T-cell (primary cell): ENCODE data around the gene GALE. TPM values are rescaled to one million over a fixed set of nuclear protein-coding genes. Genes with fewer than 3 reads are reported as not detected.

Source experiments
- ATAC-seq, 4 experiments: fragments of 200-7000 bp in 3 of 4; fragments of 150-1000 bp in 1 of 4; cut with Tn5 transposase; replicated peaks in 1 of 4; 1 replicate in 3 of 4; 2 replicates in 1 of 4; pipeline ENCODE4 v1.10.0; 2021; ENCODE audit warnings: moderate library complexity in 3 of 4, mild to moderate bottlenecking in 2 of 4, moderate number of reproducible peaks in 1 of 4
- CTCF ChIA-PET, 2 donors: fragments of 300-600 bp; sonication (Branson Sonifier 250); formaldehyde crosslinking; loops; one replicate each; lab custom pipeline; 2022; ENCODE audit warnings: antibody characterized with exemption in 2 of 2; lab: Charles Lee
- POLR2A ChIA-PET, 2 donors: fragments of 300-600 bp; sonication (Branson Sonifier 250); formaldehyde crosslinking; loops; one replicate each; lab custom pipeline; 2022; ENCODE audit warnings: antibody characterized with exemption in 2 of 2; lab: Charles Lee
- DNase-seq, 35 experiments: peaks; one replicate each; pipeline versions ENCODE4 v3.0.0 to v3.0.0-alpha.2; 2013 to 2023
- H3K27ac ChIP-seq: one replicate; pipeline ENCODE4 v1.5.1; 2013; ENCODE audit warnings: low read length
- H3K27me3 ChIP-seq, 2 experiments: replicated peaks in 1 of 2; 1 replicate in 1 of 2; 2 replicates in 1 of 2; pipeline versions ENCODE4 v1.6.1 to v1.7.0; 2013; ENCODE audit warnings: low read length in 1 of 2, mixed read lengths in 1 of 2; ENCODE audit not compliant: control insufficient read depth in 2 of 2, insufficient read depth in 2 of 2; ENCODE audit errors: extremely low read depth in 1 of 2
- H3K36me3 ChIP-seq, 2 donors: 1 replicate in 1 of 2; 2 replicates in 1 of 2; pipeline versions ENCODE4 v1.6.1 to v1.7.0; 2013; ENCODE audit warnings: low read length in 1 of 2; ENCODE audit not compliant: control insufficient read depth in 2 of 2, insufficient read depth in 1 of 2; ENCODE audit errors: extremely low read depth in 1 of 2
- H3K4me1 ChIP-seq, 2 experiments: 1 replicate in 1 of 2; 2 replicates in 1 of 2; pipeline versions ENCODE4 v1.6.1 to v1.7.0; 2013; ENCODE audit warnings: low read length in 2 of 2, mixed read lengths in 1 of 2; ENCODE audit not compliant: insufficient read depth in 2 of 2, control insufficient read depth in 1 of 2; ENCODE audit errors: extremely low read depth in 1 of 2
- H3K4me3 ChIP-seq, 2 donors: 1 replicate in 1 of 2; 2 replicates in 1 of 2; pipeline versions ENCODE4 v1.5.1 to v1.7.0; 2013; ENCODE audit warnings: mild to moderate bottlenecking in 2 of 2, low read length in 1 of 2, moderate library complexity in 1 of 2; ENCODE audit not compliant: control insufficient read depth in 1 of 2; ENCODE audit errors: extremely low read depth in 1 of 2
- H3K9me3 ChIP-seq: 2 replicates; pipeline ENCODE4 v1.7.0; 2013
- H3K27ac Mint-ChIP-seq, 2 donors: one replicate each; pipeline ENCODE4 v1.8.0; 2020 to 2021; ENCODE audit warnings: mild to moderate bottlenecking in 2 of 2, mixed read lengths in 2 of 2
- H3K27me3 Mint-ChIP-seq, 2 donors: one replicate each; pipeline ENCODE4 v1.8.0; 2021 to 2022; ENCODE audit warnings: mixed read lengths in 2 of 2
- H3K36me3 Mint-ChIP-seq: one replicate; pipeline ENCODE4 v1.8.0; 2021; ENCODE audit warnings: mixed read lengths
- H3K4me1 Mint-ChIP-seq, 3 donors: one replicate each; pipeline ENCODE4 v1.8.0; 2020 to 2022; ENCODE audit warnings: mixed read lengths in 3 of 3, mild to moderate bottlenecking in 1 of 3
- H3K4me3 Mint-ChIP-seq, 3 donors: one replicate each; pipeline ENCODE4 v1.8.0; 2020 to 2022; ENCODE audit warnings: mild to moderate bottlenecking in 3 of 3, mixed read lengths in 3 of 3, moderate library complexity in 3 of 3
- H3K9me3 Mint-ChIP-seq, 3 donors: one replicate each; pipeline ENCODE4 v1.8.0; 2020 to 2022; ENCODE audit warnings: mixed read lengths in 3 of 3
- WGBS: methylation state at CpG from one replicate; pipeline ENCODE4 v1.1.5; 2013; ENCODE audit warnings: missing lambda C conversion rate; ENCODE audit not compliant: insufficient coverage; 5-methylcytosine and 5-hydroxymethylcytosine counted together
- total RNA-seq, 35 experiments: library from RNA in 6 of 35; stranded (reverse) in 6 of 35; fragments of 120-200 nt in 1 of 35; gene quantifications; one replicate each; pipeline versions ENCODE4 v1.2.1 to v1.2.4 and lab custom pipeline; 2013 to 2026

Gene GALE
- total RNA-seq, 5 donors from 2014 or later (not counting 1 experiment from before 2014, with no cell fraction given), result 7.5 to 16.5 (median 12.6) TPM

GRCh38 chr1:23757812-23758211, 42.7 kb downstream of the GALE start:
- no peak overlapping the region for H3K27ac ChIP-seq
- H3K4me1 Mint-ChIP-seq, result peaks cover 2 to 5% (median 2%) of the 10 kb centered on the region in 3 donors
- no peak overlapping the region for H3K4me3 Mint-ChIP-seq
- H3K9me3 Mint-ChIP-seq, result no peaks in the 10 kb centered on the region
- H3K9me3 ChIP-seq, result no peaks in the 10 kb centered on the region
- H3K36me3 Mint-ChIP-seq, result peaks cover 36% of the 10 kb centered on the region
- ATAC-seq (no peak), DNase-seq (no peak)
- no peak overlapping the region for H3K27ac Mint-ChIP-seq
- no peaks in the 10 kb centered on the region for H3K27me3 Mint-ChIP-seq
- ChIA-PET CTCF (interaction anchor here in 1 of 2 donors (0.6 to 0.7 kb wide), 3 partner anchors 29 to 720 kb away, joined by 3 to 10 read pairs (median 5); no protein-coding TSS in a partner anchor), POLR2A (interaction anchor here (0.6 to 0.9 kb wide), 4 partner anchors 14 to 261 kb away, joined by 4 to 10 read pairs (median 7); no protein-coding TSS in a partner anchor)
- H3K27me3 ChIP-seq, result no peaks in the 10 kb centered on the region
- H3K4me3 ChIP-seq, result no peak overlapping the region
- H3K36me3 ChIP-seq, result peaks cover 18 to 88% of the 10 kb centered on the region in 2 donors
- no peaks in the 10 kb centered on the region for H3K4me1 ChIP-seq
- WGBS, result no CpG with 5 or more reads among the region's 1 CpG

- Mint-ChIP-seq H3K27ac (no peak overlapping the region), H3K4me3 (no peak overlapping the region), H3K4me1 (peaks cover 2 to 5% (median 3%) of the 10 kb centered on the region in 3 donors), H3K27me3 (no peaks in the 10 kb centered on the region), H3K36me3 (peaks cover 38% of the 10 kb centered on the region), H3K9me3 (no peaks in the 10 kb centered on the region)
- ChIA-PET CTCF (interaction anchor here in 1 of 2 donors (0.5 kb wide), 1 partner anchor 59 kb away, joined by 5 read pairs; no protein-coding TSS in a partner anchor), POLR2A (interaction anchor here in 1 of 2 donors (0.6 kb wide), 1 partner anchor 11 kb away, joined by 3 read pairs; no protein-coding TSS in a partner anchor)
- 94% methylated on average over 3 of the region's 3 CpGs for WGBS
- Histone ChIP-seq H3K4me3 (no peak overlapping the region), H3K36me3 (peaks cover 24 to 98% of the 10 kb centered on the region in 2 donors), H3K9me3 (no peaks in the 10 kb centered on the region), H3K27me3 (no peaks in the 10 kb centered on the region), H3K4me1 (no peaks in the 10 kb centered on the region), H3K27ac (no peak overlapping the region)
- ATAC-seq (no peak), DNase-seq (no peak)
These were observed 43.9 kb downstream of the GALE start for GRCh38 chr1:23756676-23757075.

- DNase-seq (no peak), ATAC-seq (no peak)
- no peaks in the 10 kb centered on the region for H3K27me3 ChIP-seq
- Mint-ChIP-seq H3K36me3 (peaks cover 45% of the 10 kb centered on the region), H3K4me1 (peaks cover 12 to 21% (median 21%) of the 10 kb centered on the region in 3 donors), H3K27me3 (no peaks in the 10 kb centered on the region), H3K27ac (no peak overlapping the region), H3K4me3 (no peak overlapping the region), H3K9me3 (no peaks in the 10 kb centered on the region)
- CTCF ChIA-PET, result interaction anchor here in 1 of 2 donors (0.6 kb wide), 1 partner anchor 152 kb away, joined by 5 read pairs; no protein-coding TSS in a partner anchor
- no peaks in the 10 kb centered on the region for H3K4me1 ChIP-seq
- WGBS, result 100% methylated on average over 1 of the region's 1 CpG
- H3K36me3 ChIP-seq, result peaks cover 23 to 85% of the 10 kb centered on the region in 2 donors
- no peaks in the 10 kb centered on the region for H3K9me3 ChIP-seq
- H3K4me3 ChIP-seq, result no peak overlapping the region
- POLR2A ChIA-PET, result no interaction called here
- no peak overlapping the region for H3K27ac ChIP-seq
These were observed 47.6 kb downstream of the GALE start for GRCh38 chr1:23752909-23753308.

- 100% methylated on average over 1 of the region's 4 CpGs for WGBS
- no peak overlapping the region for H3K27ac ChIP-seq
- H3K27me3 Mint-ChIP-seq, result no peaks in the 10 kb centered on the region
- POLR2A ChIA-PET, result no interaction called here
- H3K4me1 Mint-ChIP-seq, result peaks cover 23 to 32% (median 32%) of the 10 kb centered on the region in 3 donors
- DNase-seq (no peak), ATAC-seq (no peak)
- no peak overlapping the region for H3K27ac Mint-ChIP-seq
- H3K9me3 Mint-ChIP-seq, result no peaks in the 10 kb centered on the region
- H3K4me1 ChIP-seq, result no peaks in the 10 kb centered on the region
- no peak overlapping the region for H3K4me3 ChIP-seq
- no peaks in the 10 kb centered on the region for H3K9me3 ChIP-seq
- CTCF ChIA-PET, result no interaction called here
- H3K36me3 Mint-ChIP-seq, result peaks cover 42% of the 10 kb centered on the region
- H3K27me3 ChIP-seq, result no peaks in the 10 kb centered on the region
- peaks cover 20 to 79% of the 10 kb centered on the region in 2 donors for H3K36me3 ChIP-seq
- H3K4me3 Mint-ChIP-seq, result no peak overlapping the region
These were observed 48.7 kb downstream of the GALE start for GRCh38 chr1:23751815-23752200.

GRCh38 chr1:23751050-23751814, 49.3 kb downstream of the GALE start:
- Mint-ChIP-seq H3K27ac (no peak overlapping the region), H3K27me3 (no peaks in the 10 kb centered on the region), H3K4me3 (no peak overlapping the region), H3K36me3 (peaks cover 45% of the 10 kb centered on the region), H3K4me1 (peaks cover 24 to 36% (median 35%) of the 10 kb centered on the region in 3 donors), H3K9me3 (no peaks in the 10 kb centered on the region)
- ATAC-seq (peak in 3 of 4 experiments; percentile 49 to 55 (median 53)), DNase-seq (peak in 12 of 35 experiments; percentile 3 to 53 (median 12))
- H3K27ac ChIP-seq, result no peak overlapping the region
- POLR2A ChIA-PET, result no interaction called here
- H3K4me1 ChIP-seq, result no peaks in the 10 kb centered on the region
- CTCF ChIA-PET, result no interaction called here
- peaks cover 14 to 77% of the 10 kb centered on the region in 2 donors for H3K36me3 ChIP-seq
- no peaks in the 10 kb centered on the region for H3K27me3 ChIP-seq
- no peaks in the 10 kb centered on the region for H3K9me3 ChIP-seq
- H3K4me3 ChIP-seq, result no peak overlapping the region
- 100% methylated on average over 2 of the region's 11 CpGs for WGBS

GRCh38 chr1:23748016-23748415, 52.5 kb downstream of the GALE start:
- no peak overlapping the region for H3K4me3 ChIP-seq
- ATAC-seq (no peak), DNase-seq (no peak)
- POLR2A ChIA-PET, result no interaction called here
- peaks cover 11 to 17% of the 10 kb centered on the region in 2 experiments for H3K4me1 ChIP-seq
- Mint-ChIP-seq H3K9me3 (no peaks in the 10 kb centered on the region), H3K27ac (peak overlapping the region; percentile 30 to 47), H3K4me1 (peaks cover 44 to 53% (median 51%) of the 10 kb centered on the region in 3 donors), H3K36me3 (peaks cover 28% of the 10 kb centered on the region), H3K27me3 (no peaks in the 10 kb centered on the region), H3K4me3 (no peak overlapping the region)
- no peak overlapping the region for H3K27ac ChIP-seq
- no peaks in the 10 kb centered on the region for H3K27me3 ChIP-seq
- WGBS, result 84% methylated on average over 2 of the region's 3 CpGs
- H3K9me3 ChIP-seq, result no peaks in the 10 kb centered on the region
- H3K36me3 ChIP-seq, result peaks cover 11 to 44% of the 10 kb centered on the region in 2 donors
- CTCF ChIA-PET, result interaction anchor here in 1 of 2 donors (0.5 to 1.4 kb wide), 2 partner anchors 10 to 24 kb away, joined by 5 read pairs; no protein-coding TSS in a partner anchor
